HG02678 (cell line): ENCODE data around the gene NUS1.
"Not testable (repeated sequence)": the region's sequence is repeated elsewhere in the genome, so short reads cannot be mapped to it uniquely, and the experiment has no call there.

Source experiments
- ATAC-seq: cut with Tn5 transposase; IDR thresholded peaks from one replicate; pipeline ENCODE4 v1.9.1; 2021; ENCODE audit warnings: mild to moderate bottlenecking, moderate library complexity; ENCODE audit not compliant: unreplicated experiment

The NUS1 gene

GRCh38 chr6:117711369-117711768, 36.1 kb downstream of the NUS1 start:
- ATAC-seq, result no peak

- ATAC-seq, result no peak
Observed at GRCh38 chr6:117718895-117719294, 43.6 kb downstream of the NUS1 start.

- ATAC-seq, result not testable (repeated sequence)
Observed at GRCh38 chr6:117721520-117721919, 46.3 kb downstream of the NUS1 start.

GRCh38 chr6:117728626-117729025, 53.4 kb downstream of the NUS1 start:
- ATAC-seq, result no peak

GRCh38 chr6:117729613-117730012, 54.3 kb downstream of the NUS1 start:
- ATAC-seq, result no peak

- no peak for ATAC-seq
Observed at GRCh38 chr6:117733341-117733740, 58.1 kb downstream of the NUS1 start.

DNA sequence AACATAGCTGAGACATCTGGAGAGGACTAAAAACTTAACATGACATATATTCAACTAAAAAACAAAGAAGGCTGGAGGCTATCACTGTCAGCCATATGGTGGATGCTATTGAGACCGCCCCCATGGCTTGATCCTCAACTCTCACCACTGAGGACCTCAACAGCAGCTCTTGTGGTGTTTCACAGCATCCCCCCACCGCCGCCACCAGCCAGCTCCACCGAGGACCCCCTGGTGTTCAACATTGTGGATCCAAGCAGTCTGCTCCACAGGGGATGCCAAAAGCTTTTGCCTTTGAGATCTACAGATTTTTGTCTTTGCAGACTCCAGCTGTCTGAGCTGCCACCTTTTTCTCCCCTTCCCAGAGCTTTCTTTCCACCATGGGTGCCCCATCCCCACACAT, 64.6 kb downstream of the NUS1 start:
- no peak for ATAC-seq

GRCh38 chr6:117740605-117741004, 65.3 kb downstream of the NUS1 start:
- no peak for ATAC-seq

DNA sequence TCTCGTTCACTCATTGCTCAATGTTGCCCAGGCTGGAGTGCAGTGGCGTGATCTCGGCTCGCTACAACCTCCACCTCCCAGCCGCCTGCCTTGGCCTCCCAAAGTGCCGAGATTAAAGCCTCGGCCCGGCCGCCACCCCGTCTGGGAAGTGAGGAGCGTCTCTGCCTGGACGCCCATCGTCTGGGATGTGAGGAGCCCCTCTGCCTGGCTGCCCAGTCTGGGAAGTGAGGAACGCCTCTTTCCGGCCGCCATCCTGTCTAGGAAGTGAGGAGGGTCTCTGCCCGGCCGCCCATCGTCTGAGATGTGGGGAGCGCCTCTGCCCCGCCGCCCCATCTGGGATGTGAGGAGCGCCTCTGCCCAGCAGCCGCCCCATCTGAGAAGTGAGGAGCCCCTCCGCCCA, 75.4 kb downstream of the NUS1 start:
- not testable (repeated sequence) for ATAC-seq
